HepG2 (cell line): Measurements from ENCODE around the gene STPG4. TPM values are rescaled to one million over a fixed set of nuclear protein-coding genes. Genes with fewer than 3 reads are reported as not detected.

Source experiments
- ARID4A ChIP-seq: sonication (generic); formaldehyde crosslinking; IDR thresholded peaks from 2 replicates; pipeline ENCODE4 v1.5.0; 2020; ENCODE audit warnings: mild to moderate bottlenecking, missing genetic modification reagents, borderline replicate concordance
- GABPA ChIP-seq, 2 experiments: IDR thresholded peaks; 2 replicates each; pipeline ENCODE4 v1.6.1; 2011 to 2016; ENCODE audit warnings: low read depth in 2 of 2, low read length in 1 of 2, missing biosample characterization in 1 of 2, missing genetic modification characterization in 1 of 2
- NFAT5 ChIP-seq: sonication (generic); formaldehyde crosslinking; IDR thresholded peaks from 2 replicates; pipeline ENCODE4 v1.4.0; 2020; ENCODE audit warnings: missing genetic modification reagents
- RBM22 ChIP-seq: fragments of 200-400 bp; formaldehyde crosslinking; optimal IDR thresholded peaks from 2 replicates; pipeline ENCODE3; 2017; ENCODE audit warnings: mild to moderate bottlenecking, low read length, moderate library complexity
- RELA ChIP-seq: sonication (generic); formaldehyde crosslinking; IDR thresholded peaks from 2 replicates; pipeline ENCODE4 v1.4.0; 2020; ENCODE audit warnings: missing genetic modification reagents
- SATB2 ChIP-seq: sonication (generic); formaldehyde crosslinking; IDR thresholded peaks from 2 replicates; pipeline ENCODE4 v1.5.0; 2020; ENCODE audit warnings: missing genetic modification reagents
- SSRP1 ChIP-seq: IDR thresholded peaks from 2 replicates; pipeline ENCODE4 v1.6.1; 2016; ENCODE audit warnings: control low read depth
- STAG1 ChIP-seq: sonication (generic); formaldehyde crosslinking; IDR thresholded peaks from 2 replicates; pipeline ENCODE4 v1.4.0; 2020; ENCODE audit warnings: missing genetic modification reagents
- TIGD3 ChIP-seq: sonication (generic); formaldehyde crosslinking; IDR thresholded peaks from 2 replicates; pipeline ENCODE4 v1.5.1; 2020; ENCODE audit warnings: mild to moderate bottlenecking, missing genetic modification reagents, borderline replicate concordance
- YEATS4 ChIP-seq: sonication (generic); formaldehyde crosslinking; IDR thresholded peaks from 2 replicates; pipeline ENCODE4 v1.4.0; 2020; ENCODE audit warnings: missing genetic modification reagents, borderline replicate concordance
- ZBTB25 ChIP-seq: IDR thresholded peaks from 2 replicates; pipeline ENCODE4 v1.6.1; 2018; ENCODE audit warnings: missing genetic modification reagents
- ZBTB26 ChIP-seq: IDR thresholded peaks from 2 replicates; pipeline ENCODE4 v1.6.1; 2016; ENCODE audit warnings: missing compliant biosample characterization, missing genetic modification reagents, borderline replicate concordance
- ZFY ChIP-seq: sonication (generic); formaldehyde crosslinking; IDR thresholded peaks from 2 replicates; pipeline ENCODE4 v1.4.0; 2020; ENCODE audit warnings: missing genetic modification reagents
- ZNF547 ChIP-seq: sonication (generic); formaldehyde crosslinking; IDR thresholded peaks from 2 replicates; pipeline ENCODE4 v1.5.1; 2020; ENCODE audit warnings: mild to moderate bottlenecking, missing genetic modification reagents
- ZNF552 ChIP-seq: sonication (generic); formaldehyde crosslinking; IDR thresholded peaks from 2 replicates; pipeline ENCODE4 v1.9.0; 2022; ENCODE audit warnings: missing genetic modification reagents, mild to moderate bottlenecking, borderline replicate concordance
- ZNF563 ChIP-seq: sonication (generic); formaldehyde crosslinking; IDR thresholded peaks from 2 replicates; pipeline ENCODE4 v1.8.0; 2022; ENCODE audit warnings: mild to moderate bottlenecking, moderate library complexity, missing genetic modification reagents
- ZNF761 ChIP-seq: sonication (generic); formaldehyde crosslinking; conservative IDR thresholded peaks from 2 replicates; pipeline ENCODE4 v1.4.0; 2020; ENCODE audit warnings: mild to moderate bottlenecking, missing genetic modification reagents
- polyA plus RNA-seq, 8 experiments: library from polyadenylated mRNA; depleted of rRNA in 3 of 8; stranded (reverse) in 7 of 8; unstranded in 1 of 8; fragments of >200 nt; fragmentation: Illumina TruSeq in 4 of 8; extraction: Trizol in 4 of 8; gene quantifications; 2 replicates each; pipeline versions ENCODE4 v1.2.1 to v1.2.3, GENCODE V29; 2011 to 2016; ENCODE audit warnings: low read depth in 4 of 8, missing spikeins in 1 of 8, mixed read lengths in 1 of 8; ENCODE audit not compliant: insufficient read depth in 1 of 8
- total RNA-seq, 5 experiments: library from RNA; depleted of rRNA; stranded (reverse); fragments of >200 nt; fragmentation: Illumina TruSeq; extraction: Trizol; gene quantifications; 2 replicates each; pipeline ENCODE4 v1.2.3, GENCODE V29; 2016; ENCODE audit warnings: low read depth in 1 of 5

Gene STPG4
- total and polyA plus RNA-seq, 2 of the 13 experiments (the other 11 are each of a cell fraction or from before 2014, with no cell fraction given): 0.11 to 0.15 TPM

- 0 out of 2 replicates have a peak, but pooled peaks have one; percentile 26 for TF ChIP-seq TIGD3 (CRISPR knock-in tag)
- no peak for TF ChIP-seq SATB2 (CRISPR knock-in tag)
- TF ChIP-seq RBM22: no peak
- peak; percentile 53; the same call in 1 of the 2 replicates for TF ChIP-seq ARID4A (CRISPR knock-in tag)
- 0 out of 2 replicates have a peak, but pooled peaks have one; percentile 11 for TF ChIP-seq STAG1 (CRISPR knock-in tag)
- no peak for TF ChIP-seq SSRP1 (CRISPR knock-in tag)
- no peak for TF ChIP-seq ZBTB25 (CRISPR knock-in tag)
- no peak for TF ChIP-seq ZNF547 (CRISPR knock-in tag)
- no peak for TF ChIP-seq YEATS4 (CRISPR knock-in tag)
- no peak for TF ChIP-seq ZNF761 (CRISPR knock-in tag)
- no peak for TF ChIP-seq RELA (CRISPR knock-in tag)
- TF ChIP-seq ZBTB26 (CRISPR knock-in tag): no peak; the same call in 1 of the 2 replicates
- no peak; the same call in 1 of the 2 replicates for TF ChIP-seq NFAT5
- TF ChIP-seq ZFY (CRISPR knock-in tag): peak; percentile 31; the same call in 1 of the 2 replicates
- no peak for TF ChIP-seq ZNF563 (CRISPR knock-in tag)
- no peak for TF ChIP-seq GABPA (IDR thresholded peaks at IDR 0.05; ENCODE audit: low read depth, low read length)
- no peak for TF ChIP-seq GABPA (CRISPR knock-in tag; IDR thresholded peaks at IDR 0.05; ENCODE audit: low read depth)
- TF ChIP-seq ZNF552: no peak
These were observed 114.5 kb downstream of the STPG4 start (continued) for GRCh38 chr2:47040651-47041050.
